Suprapubic skin (tissue), 4 donors: ENCODE measurements around the gene GBP1.

Experiments
- POLR2A ChIP-seq, 2 donors: fragments of 450-650 bp; IDR thresholded peaks; one replicate each; pipeline ENCODE4 v1.6.1; 2017; ENCODE audit warnings: antibody characterized with exemption in 2 of 2, mild to moderate bottlenecking in 2 of 2, moderate library complexity in 2 of 2
- POLR2AphosphoS5 ChIP-seq, 3 donors: sonication (generic); formaldehyde crosslinking; IDR thresholded peaks; one replicate each; pipeline ENCODE4 v1.6.1; 2017; ENCODE audit warnings: antibody characterized with exemption in 3 of 3
- TF ChIP-seq, protein P1 (sequence below), 2 donors: fragments of 200-600 bp in 1 of 2; fragments of 450-650 bp in 1 of 2; sonication (generic) in 1 of 2; IDR thresholded peaks; one replicate each; pipeline ENCODE4 v1.5.1; 2016 to 2019; ENCODE audit warnings: antibody characterized with exemption in 2 of 2, mild to moderate bottlenecking in 1 of 2, moderate library complexity in 1 of 2

DNA sequence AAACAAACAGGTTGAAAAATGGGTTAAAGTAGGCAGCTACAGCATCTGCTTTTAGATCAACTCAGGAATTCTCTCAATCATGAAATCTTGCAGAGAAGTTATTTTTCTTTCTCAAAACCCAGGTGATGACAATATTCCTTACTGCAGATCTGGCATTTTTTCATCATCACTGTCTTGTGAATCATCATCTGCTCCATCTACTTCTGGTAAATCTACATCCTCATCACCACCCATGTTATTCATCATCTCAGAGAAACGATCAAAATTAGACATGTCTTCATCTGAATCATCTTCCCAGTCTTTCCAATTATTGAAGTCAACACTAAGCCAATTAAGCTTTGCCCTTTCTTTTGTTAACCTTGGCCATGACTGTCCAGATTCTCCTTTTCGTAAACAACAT lies 39.1 kb upstream of the GBP1 start:
- TF ChIP-seq POLR2A (IDR thresholded peaks at IDR 0.05) (no peak), POLR2AphosphoS5 (IDR thresholded peaks at IDR 0.05) (no peak)
- TF ChIP-seq, protein P1, sequence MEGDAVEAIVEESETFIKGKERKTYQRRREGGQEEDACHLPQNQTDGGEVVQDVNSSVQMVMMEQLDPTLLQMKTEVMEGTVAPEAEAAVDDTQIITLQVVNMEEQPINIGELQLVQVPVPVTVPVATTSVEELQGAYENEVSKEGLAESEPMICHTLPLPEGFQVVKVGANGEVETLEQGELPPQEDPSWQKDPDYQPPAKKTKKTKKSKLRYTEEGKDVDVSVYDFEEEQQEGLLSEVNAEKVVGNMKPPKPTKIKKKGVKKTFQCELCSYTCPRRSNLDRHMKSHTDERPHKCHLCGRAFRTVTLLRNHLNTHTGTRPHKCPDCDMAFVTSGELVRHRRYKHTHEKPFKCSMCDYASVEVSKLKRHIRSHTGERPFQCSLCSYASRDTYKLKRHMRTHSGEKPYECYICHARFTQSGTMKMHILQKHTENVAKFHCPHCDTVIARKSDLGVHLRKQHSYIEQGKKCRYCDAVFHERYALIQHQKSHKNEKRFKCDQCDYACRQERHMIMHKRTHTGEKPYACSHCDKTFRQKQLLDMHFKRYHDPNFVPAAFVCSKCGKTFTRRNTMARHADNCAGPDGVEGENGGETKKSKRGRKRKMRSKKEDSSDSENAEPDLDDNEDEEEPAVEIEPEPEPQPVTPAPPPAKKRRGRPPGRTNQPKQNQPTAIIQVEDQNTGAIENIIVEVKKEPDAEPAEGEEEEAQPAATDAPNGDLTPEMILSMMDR (IDR thresholded peaks at IDR 0.05), result no peak
